NCI-H524 treated with DMSO at 0.1 percent for 48 hours (cell line): ENCODE data around the gene SH3TC1.

ENCODE experiments used
- DNase-seq: peaks from one replicate; lab custom pipeline; 2025; lab: John Stamatoyannopoulos, UW

The SH3TC1 gene

DNA sequence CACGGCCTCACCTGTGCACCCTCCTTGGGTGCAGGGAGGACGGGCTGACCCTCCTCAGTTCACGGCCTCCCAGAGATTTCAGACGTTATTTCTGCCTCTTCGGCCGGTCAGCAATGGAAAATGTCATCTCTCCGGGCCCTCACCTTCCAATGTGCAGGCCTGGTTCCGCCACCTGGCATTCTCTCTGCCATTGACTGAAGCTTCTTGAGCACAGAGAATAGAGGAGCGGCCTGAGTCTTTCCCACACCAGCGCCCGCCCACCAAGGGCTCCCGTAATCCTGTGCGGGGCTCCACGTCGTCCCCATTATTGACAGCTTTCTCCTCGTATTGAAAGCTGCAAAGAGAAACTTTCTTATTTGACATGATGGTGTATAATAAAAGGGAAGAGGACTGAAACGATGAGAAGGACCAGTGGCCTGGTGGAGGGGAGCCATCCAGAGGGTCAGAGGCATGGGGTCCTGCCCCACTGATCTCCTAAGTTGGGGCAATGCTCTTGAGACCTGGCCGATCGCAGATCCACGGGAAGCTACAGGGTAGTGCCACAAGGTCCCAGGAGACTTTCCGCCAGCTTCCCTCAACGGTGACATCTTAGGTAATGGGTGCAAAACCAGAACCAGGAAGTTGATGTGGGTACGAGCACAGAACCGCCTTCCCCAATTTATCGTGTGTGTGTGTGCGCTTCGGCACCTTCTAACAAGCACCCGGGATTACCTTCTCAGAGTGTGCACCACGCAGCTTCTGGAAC, 91.0 kb downstream of the SH3TC1 start:
- DNase-seq = no peak

DNA sequence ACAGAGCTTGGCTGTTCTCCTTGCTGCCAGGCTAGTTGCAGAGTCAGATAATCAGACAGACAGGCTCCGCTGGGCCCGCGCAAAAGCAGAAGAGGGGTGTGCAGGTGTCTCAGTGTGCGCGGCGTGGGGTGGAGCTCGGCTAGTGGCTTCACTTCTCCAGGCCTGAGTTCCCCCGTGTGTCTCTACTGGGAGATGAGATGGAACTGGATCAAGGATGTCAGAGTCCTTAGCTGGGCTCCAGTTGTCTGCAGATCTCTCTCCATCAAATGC, 91.5 kb downstream of the SH3TC1 start:
- no peak for DNase-seq
